GM18867 (cell line): ENCODE results near the gene IL17F.
A peak's percentile ranks its signal among the peaks of the same experiment; 100 is the strongest.
"Not testable (repeated sequence)": the region's sequence is repeated elsewhere in the genome, so short reads cannot be mapped to it uniquely, and the experiment has no call there.

Experiments used
- ATAC-seq: cut with Tn5 transposase; IDR thresholded peaks from one replicate; pipeline ENCODE4 v1.9.1; 2021; ENCODE audit warnings: mild to moderate bottlenecking, moderate library complexity; ENCODE audit not compliant: unreplicated experiment

Gene IL17F

GRCh38 chr6:52249078-52249477 lies 4.8 kb upstream of the IL17F start:
- no peak for ATAC-seq

GRCh38 chr6:52245425-52245824 lies 1.1 kb upstream of the IL17F start:
- no peak for ATAC-seq

GRCh38 chr6:52243282-52243893 lies 912 bp downstream of the IL17F start:
- ATAC-seq, result no peak

DNA sequence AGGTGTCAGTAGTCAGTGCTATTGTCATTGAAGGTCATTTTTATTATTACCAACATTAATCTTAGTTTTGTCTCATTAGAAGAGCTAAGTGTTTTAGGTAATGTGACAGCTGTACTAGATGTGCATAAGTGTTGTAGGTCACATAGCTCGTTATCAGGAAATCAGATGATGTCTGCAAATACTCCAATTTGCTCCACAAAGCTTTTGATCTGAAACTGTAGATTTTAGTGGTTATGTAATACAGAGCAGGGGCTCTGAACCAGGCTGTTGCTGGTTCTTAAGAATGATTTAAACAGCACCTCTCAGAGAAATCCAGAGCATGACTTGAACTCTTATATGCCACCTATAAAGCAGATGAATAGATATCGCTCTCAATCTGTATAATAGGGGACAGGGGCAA lies 2.5 kb downstream of the IL17F start:
- ATAC-seq, result no peak

- peak; percentile 81 for ATAC-seq
Measured at GRCh38 chr6:52233975-52234823, 10.1 kb downstream of the IL17F start.

GRCh38 chr6:52233005-52233404 lies 11.3 kb downstream of the IL17F start:
- no peak for ATAC-seq

DNA sequence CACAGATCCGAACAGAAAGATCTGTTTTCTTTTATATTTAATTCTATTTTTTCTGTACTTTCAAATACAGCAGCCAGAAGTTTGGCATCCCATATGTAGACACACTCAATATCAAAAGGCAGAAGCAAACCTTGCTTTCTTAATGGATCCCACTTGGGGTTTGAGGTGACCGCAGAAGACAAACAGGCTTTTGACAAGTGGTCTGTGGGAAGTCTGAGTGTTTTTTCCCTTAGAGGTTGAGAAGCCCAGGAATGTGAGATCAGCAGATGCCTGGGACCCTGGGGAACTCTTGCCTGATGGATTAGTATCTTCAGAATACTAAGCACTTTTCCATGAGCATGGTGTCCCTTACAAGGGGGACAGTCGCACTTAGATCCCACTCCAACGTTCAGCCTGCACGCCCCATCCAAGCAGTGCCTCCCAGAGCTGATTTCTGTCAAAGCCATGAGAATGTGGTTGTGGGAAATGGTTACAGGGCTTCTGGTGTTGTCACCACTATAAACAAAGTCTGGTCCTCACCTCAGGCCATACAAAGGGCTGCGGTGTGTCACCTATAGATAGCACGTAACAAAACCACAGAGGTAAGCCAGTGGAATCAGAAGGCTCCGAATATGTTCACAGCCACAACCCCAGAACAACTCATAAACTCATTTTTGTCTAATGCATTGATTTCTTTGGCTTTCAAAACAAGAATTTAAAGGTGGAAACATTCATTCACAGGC lies 12.7 kb downstream of the IL17F start:
- ATAC-seq, result no peak

DNA sequence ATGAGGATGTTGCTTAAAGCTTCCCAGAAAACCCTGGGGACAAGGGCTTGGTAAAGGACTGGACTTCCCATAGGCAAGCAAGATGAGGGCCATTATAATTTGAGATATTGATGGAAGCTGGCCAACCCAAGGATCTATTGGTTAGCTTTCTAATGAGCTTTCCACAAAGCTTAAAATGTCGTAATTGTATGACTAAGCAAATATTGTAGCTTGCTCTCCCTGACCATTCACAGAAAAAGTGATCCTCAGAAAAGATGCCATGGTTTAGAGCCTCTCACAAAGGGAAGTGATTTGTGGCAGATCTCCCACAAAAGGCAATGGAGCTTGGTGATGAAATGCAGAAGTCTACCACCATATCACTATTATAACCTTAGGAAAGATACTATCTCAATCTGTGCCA lies 13.6 kb downstream of the IL17F start:
- ATAC-seq, result no peak

DNA sequence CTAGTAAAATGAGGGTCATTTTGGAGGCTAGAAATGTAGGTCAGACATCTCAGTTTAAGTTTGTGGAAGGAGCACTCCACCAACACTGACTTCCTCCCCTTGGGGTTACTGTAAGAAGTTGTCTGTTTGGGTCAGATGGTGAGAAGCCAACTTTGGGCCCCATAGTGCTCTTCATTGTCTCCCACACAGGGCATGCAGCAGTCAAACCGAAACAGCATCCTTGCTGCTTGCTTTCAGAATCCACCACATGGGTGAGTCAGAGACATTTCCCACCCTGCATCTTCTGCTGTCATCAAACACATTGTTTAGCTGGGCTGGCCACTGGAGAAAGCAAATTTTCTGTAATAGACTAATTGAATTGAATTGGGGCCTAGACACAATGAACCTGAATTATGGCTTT lies 16.8 kb downstream of the IL17F start:
- ATAC-seq, result peak; percentile 98

GRCh38 chr6:52221302-52221701 lies 23.0 kb downstream of the IL17F start:
- peak; percentile 90 for ATAC-seq

DNA sequence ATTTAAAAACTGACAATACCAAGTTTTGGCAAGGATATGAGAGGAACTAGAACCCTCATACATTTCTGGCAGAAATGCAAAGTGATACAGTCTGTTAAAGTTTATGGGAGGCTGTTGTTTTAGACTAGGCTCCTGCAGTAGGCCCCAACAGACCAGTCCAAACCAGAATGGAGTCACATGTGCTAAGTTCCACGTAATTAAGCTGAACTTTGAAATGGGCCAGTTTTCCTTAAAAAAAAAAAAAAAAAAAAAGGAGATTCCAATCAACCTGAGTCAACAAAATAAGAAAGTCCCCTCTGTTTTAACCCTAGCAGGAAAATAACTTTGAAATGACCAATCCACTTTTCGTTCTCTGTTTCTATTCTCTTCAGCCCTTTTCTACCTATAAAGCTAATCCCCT lies 26.5 kb downstream of the IL17F start:
- ATAC-seq, result no peak

GRCh38 chr6:52216932-52217575 lies 27.2 kb downstream of the IL17F start:
- peak; percentile 51 for ATAC-seq

DNA sequence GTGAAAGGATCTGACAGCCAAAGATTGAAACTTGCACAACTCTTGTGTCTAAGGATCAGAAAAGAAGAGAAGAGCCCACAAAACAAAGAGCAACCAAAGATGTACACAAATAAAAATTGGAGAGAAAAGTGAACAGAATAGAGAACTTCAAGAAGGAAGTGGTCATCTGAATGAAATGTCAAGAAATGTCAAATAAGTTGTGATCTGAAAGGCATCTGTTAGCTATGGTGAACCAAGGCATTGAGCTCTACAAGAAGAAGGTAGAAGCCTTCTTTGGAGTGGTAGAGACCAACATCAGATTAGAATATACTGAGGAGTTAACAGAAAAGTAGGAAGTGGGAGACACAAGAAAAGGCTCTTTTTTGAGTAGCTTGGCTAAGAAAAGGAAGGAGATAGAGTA lies 28.5 kb downstream of the IL17F start:
- no peak for ATAC-seq

GRCh38 chr6:52213127-52213526 lies 31.2 kb downstream of the IL17F start:
- ATAC-seq, result peak; percentile 33

GRCh38 chr6:52210227-52210626 lies 34.1 kb downstream of the IL17F start:
- peak; percentile 85 for ATAC-seq

DNA sequence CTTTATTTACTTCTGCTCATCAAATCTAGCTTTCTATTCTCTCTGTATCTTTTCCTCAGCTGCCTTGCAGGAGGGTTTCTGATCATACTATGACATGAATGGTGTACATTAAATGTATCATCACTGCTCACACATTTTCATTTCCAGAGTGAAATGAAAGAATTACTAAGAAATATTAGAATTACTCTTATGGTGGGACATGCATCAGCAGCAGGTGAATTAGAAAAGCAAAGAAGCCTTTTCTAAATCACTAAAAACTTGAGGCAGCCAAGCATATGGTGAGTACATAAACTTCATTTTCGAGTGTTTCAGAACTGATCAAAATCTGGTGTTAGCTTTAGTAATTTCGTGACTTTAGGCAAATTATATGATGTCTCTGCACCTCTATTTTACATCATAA lies 34.5 kb downstream of the IL17F start:
- peak; percentile 39 for ATAC-seq

- ATAC-seq, result no peak
Measured at GRCh38 chr6:52208612-52209011, 35.7 kb downstream of the IL17F start.

- no peak for ATAC-seq
Measured at GRCh38 chr6:52207066-52207465, 37.2 kb downstream of the IL17F start.

- no peak for ATAC-seq
Measured at GRCh38 chr6:52201493-52201892, 42.8 kb downstream of the IL17F start.

GRCh38 chr6:52201046-52201445 lies 43.3 kb downstream of the IL17F start:
- ATAC-seq, result no peak

GRCh38 chr6:52200088-52200487 lies 44.2 kb downstream of the IL17F start:
- not testable (repeated sequence) for ATAC-seq
